ENCODE measurements around the gene NPAS3.

Gene NPAS3

DNA sequence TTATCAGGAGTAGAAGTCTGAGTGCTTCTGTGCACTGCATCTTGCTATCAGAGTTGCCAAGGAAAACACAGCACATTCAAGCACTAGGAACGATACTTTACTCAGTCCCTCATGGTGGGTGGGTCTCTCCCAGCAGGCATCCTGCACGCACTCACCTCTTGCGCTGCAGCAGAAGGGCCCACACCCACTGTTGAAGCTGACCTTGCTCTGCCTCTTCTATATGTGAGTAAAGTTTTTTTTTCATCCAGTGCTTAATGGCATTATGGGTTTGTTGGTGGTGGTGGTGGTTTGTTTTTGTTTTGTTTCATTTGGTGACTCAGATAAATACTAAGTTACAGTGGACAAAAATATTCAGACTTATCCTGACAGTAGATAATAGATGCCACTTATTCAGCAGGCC is 663.7 kb downstream of the NPAS3 start:
- DNase-seq, result no peak

DNA sequence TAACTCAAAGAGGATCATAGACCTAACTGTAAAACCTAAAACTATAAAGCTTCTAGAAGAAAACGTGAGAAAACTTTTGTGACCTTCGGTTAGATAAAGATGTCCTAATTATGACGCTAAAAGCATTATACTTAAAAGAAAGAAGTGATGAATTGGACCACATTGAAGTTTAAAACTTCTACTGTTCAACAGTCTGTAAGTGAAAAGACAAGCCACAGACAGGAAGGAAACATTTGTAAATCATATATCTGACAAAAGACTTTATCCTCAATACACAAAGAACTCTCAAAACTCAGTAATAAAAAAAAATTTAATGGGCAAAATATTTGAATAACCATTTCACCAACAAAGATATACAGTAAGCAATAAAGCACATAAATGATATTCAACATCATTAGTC is 667.9 kb downstream of the NPAS3 start:
- no peak for DNase-seq

DNA sequence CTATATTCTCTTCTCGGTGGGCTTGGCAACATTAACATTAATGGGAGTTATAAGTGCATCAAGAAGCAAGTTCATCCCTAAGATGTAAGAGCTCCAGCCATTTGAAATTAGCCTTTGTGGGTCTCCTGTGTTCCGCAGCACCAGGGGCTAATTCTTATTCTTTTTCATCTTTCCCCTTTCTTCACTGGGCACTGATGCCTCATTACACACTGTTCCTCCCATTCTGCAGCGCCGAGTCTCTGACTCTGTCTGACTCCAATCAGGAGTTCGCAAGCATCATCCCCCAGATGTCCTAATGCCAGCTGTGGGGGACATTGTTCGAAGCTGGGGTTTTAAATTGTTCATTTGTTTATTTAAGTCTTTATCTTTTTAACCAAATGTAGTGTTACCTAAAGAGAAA is 670.9 kb downstream of the NPAS3 start:
- no peak for DNase-seq

DNA sequence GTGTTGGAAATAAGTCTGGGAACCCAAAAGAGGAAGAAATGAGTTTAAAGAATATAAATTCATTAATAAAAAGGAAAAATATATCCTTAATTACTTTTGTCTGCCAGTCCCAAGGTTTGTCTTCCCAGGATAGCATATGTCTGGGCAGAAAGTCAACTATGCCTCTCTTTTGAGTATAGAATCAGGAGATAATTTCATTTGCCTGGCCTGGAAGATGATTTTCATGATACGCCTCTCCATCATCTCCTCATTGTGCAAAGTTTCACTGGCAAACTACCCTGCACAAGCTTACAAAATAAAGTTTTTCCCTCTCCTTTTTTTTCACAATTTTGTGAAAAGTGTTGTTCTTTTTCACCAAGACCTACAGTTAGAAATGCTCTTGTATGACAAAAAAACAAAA is 671.4 kb downstream of the NPAS3 start:
- no peak for DNase-seq

DNA sequence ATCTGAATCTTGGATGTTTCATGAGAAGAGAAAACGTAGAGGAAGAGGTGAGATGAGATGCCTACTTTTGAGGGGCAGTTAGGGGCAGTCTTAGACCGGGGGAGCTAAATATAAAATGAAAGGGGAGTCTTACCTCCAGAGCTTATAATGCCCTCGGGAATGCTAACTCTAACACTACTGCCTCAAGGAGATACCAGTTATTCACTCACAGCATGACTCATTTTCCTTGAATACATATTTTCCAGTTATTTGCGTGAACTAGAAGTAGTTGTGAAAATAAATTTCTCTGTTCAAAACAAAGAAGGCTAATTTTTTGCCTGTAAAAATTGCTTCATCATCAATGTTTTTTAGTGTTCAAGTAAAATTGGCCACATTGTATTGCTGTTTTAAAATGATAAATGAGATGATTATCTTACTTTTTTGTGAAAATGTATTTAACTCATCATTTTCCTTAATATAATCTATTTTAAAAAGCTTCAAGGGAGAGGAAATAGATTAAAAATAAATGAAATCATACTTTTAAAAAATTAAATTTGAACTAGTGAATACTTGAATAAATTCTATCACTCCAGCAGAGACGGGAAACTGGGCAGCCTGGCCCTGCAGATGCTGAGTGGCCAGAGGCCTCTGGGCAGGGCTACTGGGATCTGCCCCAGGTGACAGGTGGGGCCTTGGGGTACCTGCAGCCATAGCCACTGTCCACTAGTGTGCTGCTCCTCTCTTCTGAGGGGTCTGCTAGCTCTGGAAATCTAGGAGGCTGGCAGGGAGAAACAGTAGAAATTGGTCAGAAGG is 672.9 kb downstream of the NPAS3 start:
- DNase-seq, result peak; percentile 71

- DNase-seq, result no peak
Measured at GRCh38 chr14:33612197-33612505, 673.5 kb downstream of the NPAS3 start.

GRCh38 chr14:33617154-33617553 is 678.5 kb downstream of the NPAS3 start:
- peak; percentile 84 for DNase-seq

GRCh38 chr14:33618361-33619105 is 679.9 kb downstream of the NPAS3 start:
- DNase-seq, result peak; percentile 27

GRCh38 chr14:33622496-33622895 is 683.8 kb downstream of the NPAS3 start:
- no peak for DNase-seq

GRCh38 chr14:33629792-33630191 is 691.1 kb downstream of the NPAS3 start:
- no peak for DNase-seq

GRCh38 chr14:33631021-33631420 is 692.3 kb downstream of the NPAS3 start:
- DNase-seq, result no peak

DNA sequence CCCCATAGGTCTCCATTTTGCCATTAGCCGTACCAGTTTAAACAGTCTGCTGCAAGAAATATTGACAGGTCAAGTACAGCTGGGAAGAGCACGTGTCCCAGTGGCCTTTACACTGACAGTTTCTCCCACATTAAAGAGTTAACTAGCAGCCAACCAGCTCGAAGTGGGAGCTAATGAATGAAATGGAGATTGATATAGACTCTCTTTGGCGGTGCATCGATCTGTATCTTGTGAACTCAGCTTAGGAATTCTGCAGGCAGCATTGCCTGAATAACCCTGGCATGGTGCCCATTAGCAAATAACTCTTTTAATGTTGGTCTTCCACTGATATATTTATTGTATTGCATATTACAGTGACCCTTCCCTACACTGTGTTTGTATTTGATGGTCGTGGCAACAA is 692.8 kb downstream of the NPAS3 start:
- DNase-seq, result no peak

DNA sequence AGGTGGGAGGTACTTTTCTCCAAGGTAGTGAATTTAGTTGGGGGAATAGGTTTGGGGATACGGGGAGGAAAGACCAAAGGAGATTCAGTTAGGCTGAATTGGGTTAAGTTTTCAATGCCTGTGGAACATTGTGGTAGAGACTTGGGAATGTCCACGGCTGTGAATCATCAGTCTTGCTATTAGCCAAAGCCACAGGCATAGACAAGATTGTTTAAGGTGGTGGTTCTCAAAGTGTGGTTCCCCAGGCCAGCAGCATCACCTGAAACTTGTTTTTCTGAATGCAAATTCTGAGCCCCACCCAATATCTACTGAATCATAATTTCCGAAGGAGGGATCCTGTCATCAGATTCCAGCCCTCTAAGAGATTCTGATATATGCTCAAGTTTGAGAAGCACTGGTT is 696.0 kb downstream of the NPAS3 start:
- DNase-seq, result no peak

DNA sequence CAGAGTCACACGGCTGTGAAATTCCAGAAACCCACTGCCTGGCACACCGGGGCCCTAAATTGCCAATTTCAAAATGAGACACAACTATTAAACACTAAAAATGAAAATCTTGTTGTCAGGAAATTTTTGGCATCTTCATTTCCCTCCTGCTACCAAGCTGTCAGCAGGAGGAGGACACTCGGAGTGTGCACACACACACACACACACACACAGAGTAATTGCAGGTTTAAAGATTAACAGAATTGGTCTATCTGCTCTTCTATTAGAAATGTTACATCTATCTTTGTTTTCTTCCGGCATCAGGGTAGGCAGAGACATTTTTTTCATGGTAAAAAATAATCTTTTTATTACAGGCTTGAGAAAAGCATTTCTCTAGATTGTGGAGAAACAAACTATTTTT is 698.0 kb downstream of the NPAS3 start:
- no peak for DNase-seq

DNA sequence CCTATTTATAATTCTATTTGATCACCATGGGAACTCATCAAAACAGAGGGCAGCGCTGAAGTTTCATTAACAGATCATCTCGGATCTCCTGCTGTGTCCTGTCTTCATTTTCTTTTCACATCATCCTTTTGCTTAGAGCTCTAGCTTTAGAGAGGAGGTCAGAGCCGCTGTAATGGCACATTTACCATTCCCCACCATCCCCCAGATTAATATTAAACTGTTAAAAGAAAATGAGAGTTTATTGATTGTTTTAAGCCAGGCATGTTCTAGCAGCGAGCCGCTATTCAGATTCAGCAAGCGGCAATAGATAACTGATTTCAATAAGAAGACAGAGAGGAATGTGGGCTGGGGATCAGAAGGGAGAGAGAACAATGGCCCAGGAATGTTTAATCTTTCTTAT is 703.4 kb downstream of the NPAS3 start:
- no peak for DNase-seq

DNA sequence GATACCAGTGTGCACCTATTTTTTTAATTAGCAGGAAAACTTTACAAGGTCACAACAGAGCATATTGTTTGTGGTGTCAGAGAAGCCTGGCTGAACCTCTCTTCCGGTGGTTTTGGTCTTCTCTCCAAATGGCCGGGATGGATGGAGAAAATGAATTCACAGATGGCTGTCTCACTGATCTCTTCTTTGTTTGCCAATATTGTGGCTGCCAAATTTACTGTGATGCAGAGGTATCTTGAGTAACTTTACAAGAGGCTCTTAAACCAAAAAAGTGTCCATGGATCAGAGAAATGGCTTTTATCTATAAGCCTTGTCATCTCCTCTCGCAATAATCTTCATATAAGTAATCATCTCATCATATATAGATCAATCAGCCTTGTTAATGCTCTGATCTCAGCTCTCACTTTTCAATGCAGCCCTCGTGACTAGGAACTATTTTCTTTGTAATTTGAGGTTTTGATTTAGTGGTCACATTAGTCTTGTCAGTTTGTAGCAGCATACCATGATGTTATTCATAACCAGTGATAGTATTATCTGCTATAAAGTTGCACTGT is 704.1 kb downstream of the NPAS3 start:
- DNase-seq, result no peak

DNA sequence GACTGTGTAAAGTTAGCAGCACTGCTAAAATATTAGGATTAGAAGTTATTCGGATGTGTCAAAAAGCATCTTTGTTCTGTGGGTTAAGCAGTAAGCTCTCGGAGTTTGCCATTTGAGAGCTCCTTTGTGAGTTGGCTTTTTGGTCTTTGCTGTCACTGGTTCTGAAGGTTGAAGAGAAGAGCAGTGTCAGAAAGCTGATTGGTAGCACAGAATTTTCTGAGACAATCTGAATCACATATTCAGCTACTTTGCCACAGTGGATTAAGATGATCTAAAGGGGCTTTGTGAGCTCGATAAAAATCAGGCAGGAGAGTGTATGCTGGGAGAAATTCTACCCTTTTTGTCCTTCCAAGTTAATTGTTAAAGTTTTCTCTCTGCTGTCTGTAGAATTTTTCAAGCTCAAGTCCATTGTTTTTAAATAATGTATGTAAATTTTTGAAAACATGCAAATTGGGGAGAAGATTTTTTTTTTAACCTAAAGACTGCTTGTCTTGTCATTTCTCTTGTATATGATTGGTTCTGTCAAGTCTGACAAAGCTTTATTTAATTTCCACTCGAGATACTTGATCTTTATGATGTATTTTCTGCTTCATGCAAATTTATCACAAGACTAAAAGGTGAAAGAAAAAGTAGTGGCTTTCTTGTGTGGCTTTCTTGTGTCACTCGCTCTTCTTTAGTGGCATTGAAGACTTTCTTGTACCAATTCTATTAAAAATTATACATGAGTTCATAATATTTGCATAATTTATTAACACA is 704.9 kb downstream of the NPAS3 start:
- DNase-seq, result no peak

- peak; percentile 86 for DNase-seq
Measured at GRCh38 chr14:33646692-33647260, 708.1 kb downstream of the NPAS3 start.

DNA sequence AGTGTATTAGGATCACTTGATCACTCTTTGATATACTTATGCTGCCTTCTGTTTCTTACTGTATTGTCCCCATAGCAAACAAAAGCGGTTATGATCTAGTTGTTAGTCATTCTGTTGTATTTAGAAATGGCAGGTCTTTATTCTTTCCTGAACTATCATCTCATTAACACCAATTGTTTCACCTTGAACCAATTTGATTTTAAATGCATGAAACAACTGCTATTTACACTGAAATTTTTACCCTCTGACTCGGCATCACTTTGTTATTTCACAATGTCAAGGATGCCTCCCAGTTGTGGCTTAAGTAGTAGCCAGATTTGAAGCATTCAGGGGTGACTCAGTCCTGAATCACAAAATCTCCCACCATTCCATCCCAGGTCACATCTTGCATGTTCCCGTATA is 708.7 kb downstream of the NPAS3 start:
- DNase-seq, result peak; percentile 89

- DNase-seq, result no peak
Measured at GRCh38 chr14:33650430-33650829, 711.8 kb downstream of the NPAS3 start.

- DNase-seq, result no peak
Measured at GRCh38 chr14:33652566-33653307, 714.1 kb downstream of the NPAS3 start.

DNA sequence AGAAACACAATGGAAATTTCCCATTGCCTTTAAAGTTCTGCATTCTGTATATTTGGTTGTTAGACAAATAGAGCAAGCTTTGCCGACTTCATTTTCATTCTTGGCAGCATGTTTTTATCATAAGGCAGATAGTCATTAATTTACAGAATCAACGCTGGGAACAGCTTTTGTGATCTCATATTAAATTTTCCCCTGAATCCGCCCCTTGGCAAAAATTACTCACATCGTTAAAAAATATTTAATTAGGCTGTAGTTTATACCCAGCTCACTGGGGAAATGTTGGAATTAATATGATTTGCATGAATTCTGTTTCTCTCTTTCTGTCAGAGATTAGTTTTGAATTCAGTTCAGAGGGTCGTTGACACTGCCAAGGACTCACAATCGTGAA is 714.6 kb downstream of the NPAS3 start:
- no peak for DNase-seq

- DNase-seq, result no peak
Measured at GRCh38 chr14:33655421-33655820, 716.7 kb downstream of the NPAS3 start.

All from NCI-H226 (cell line).